GM10266 (cell line): ENCODE data around the gene PARD3.
"Not testable (repeated sequence)": the region's sequence is repeated elsewhere in the genome, so short reads cannot be mapped to it uniquely, and the experiment has no call there.

Experiments used
- DNase-seq: peaks from one replicate; pipeline ENCODE4 v3.0.0; 2012; ENCODE audit errors: extremely low spot score
- CTCF ChIP-seq: IDR thresholded peaks from 2 replicates; pipeline ENCODE4 v1.5.1; 2012; ENCODE audit warnings: mild to moderate bottlenecking, low read depth; ENCODE audit not compliant: control insufficient read depth, insufficient read depth; ENCODE audit errors: missing control alignments

The PARD3 gene

GRCh38 chr10:34281661-34282582 lies 533.2 kb downstream of the PARD3 start:
- no peak for TF ChIP-seq CTCF
- DNase-seq: no peak

- TF ChIP-seq CTCF: no peak
Observed at GRCh38 chr10:34280599-34281374, 534.3 kb downstream of the PARD3 start.

GRCh38 chr10:34275626-34276130 lies 539.4 kb downstream of the PARD3 start:
- TF ChIP-seq CTCF: no peak

More at GRCh38 chr10:34280599-34281374, 534.3 kb downstream of the PARD3 start:
- no peak for DNase-seq

GRCh38 chr10:34274906-34275305 lies 540.2 kb downstream of the PARD3 start:
- no peak for DNase-seq
- no peak for TF ChIP-seq CTCF

More at GRCh38 chr10:34275626-34276130, 539.4 kb downstream of the PARD3 start:
- DNase-seq: no peak

- no peak for TF ChIP-seq CTCF
- no peak for DNase-seq
Observed at GRCh38 chr10:34273340-34273739, 541.8 kb downstream of the PARD3 start.

GRCh38 chr10:34272316-34272715 lies 542.8 kb downstream of the PARD3 start:
- no peak for TF ChIP-seq CTCF
- no peak for DNase-seq

GRCh38 chr10:34268410-34268809 lies 546.7 kb downstream of the PARD3 start:
- not testable (repeated sequence) for DNase-seq
